GM12875 (cell line): ENCODE data around the gene MCM8.
"Not testable (repeated sequence)": the region's sequence is repeated elsewhere in the genome, so short reads cannot be mapped to it uniquely, and the experiment has no call there.

Experiments used
- H3K4me3 ChIP-seq: one replicate; pipeline ENCODE4 v1.5.1; 2011; ENCODE audit warnings: low read depth, low read length, control low read depth
- TF ChIP-seq, protein P1 (sequence below): IDR thresholded peaks from 2 replicates; pipeline ENCODE4 v1.5.1; 2011; ENCODE audit warnings: low read depth, mild to moderate bottlenecking, control low read depth, inconsistent platforms, low read length, moderate library complexity, borderline replicate concordance; ENCODE audit not compliant: insufficient read depth

MCM8 gene

DNA sequence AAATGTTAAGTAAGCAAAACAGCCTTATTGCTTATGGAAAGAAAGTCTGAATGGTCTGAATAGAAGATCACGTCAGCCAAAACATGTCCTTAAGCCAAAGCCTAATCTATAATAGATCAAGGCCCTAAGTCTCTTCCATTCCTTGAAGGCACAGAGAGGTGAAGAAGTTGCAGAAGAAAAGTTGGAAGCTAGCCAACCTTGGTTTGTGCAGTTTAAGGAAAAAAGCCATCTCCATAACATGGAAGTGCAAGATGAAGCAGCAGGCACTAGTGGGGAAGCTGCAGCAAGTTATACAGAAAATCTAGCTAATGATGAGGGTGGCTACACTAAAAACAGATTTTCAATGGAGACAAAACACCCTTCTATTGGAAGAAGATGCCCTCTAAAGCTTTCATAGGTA, 74.3 kb downstream of the MCM8 start:
- TF ChIP-seq, protein P1, sequence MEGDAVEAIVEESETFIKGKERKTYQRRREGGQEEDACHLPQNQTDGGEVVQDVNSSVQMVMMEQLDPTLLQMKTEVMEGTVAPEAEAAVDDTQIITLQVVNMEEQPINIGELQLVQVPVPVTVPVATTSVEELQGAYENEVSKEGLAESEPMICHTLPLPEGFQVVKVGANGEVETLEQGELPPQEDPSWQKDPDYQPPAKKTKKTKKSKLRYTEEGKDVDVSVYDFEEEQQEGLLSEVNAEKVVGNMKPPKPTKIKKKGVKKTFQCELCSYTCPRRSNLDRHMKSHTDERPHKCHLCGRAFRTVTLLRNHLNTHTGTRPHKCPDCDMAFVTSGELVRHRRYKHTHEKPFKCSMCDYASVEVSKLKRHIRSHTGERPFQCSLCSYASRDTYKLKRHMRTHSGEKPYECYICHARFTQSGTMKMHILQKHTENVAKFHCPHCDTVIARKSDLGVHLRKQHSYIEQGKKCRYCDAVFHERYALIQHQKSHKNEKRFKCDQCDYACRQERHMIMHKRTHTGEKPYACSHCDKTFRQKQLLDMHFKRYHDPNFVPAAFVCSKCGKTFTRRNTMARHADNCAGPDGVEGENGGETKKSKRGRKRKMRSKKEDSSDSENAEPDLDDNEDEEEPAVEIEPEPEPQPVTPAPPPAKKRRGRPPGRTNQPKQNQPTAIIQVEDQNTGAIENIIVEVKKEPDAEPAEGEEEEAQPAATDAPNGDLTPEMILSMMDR: no peak
- H3K4me3 ChIP-seq: no peak overlapping the region

DNA sequence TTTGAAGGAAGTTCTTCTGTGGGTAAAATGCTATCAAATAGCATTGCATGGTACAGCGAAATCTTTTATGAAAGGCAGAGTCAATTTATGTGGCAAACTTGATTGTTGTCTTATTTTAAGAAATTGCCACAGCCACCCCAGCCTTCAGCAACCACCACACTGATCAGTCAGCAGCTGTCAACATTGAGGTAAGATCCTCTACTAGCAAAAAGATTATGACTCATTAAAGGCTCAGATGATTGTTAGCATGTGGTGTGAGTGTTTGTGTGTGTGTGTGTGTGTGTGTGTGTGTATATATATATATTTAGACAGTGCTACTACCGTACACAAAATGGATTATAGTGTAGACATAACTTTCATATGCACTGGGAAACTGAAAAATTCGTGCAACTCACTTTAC, 75.6 kb downstream of the MCM8 start:
- TF ChIP-seq, protein P1: no peak
- H3K4me3 ChIP-seq: no peak overlapping the region

DNA sequence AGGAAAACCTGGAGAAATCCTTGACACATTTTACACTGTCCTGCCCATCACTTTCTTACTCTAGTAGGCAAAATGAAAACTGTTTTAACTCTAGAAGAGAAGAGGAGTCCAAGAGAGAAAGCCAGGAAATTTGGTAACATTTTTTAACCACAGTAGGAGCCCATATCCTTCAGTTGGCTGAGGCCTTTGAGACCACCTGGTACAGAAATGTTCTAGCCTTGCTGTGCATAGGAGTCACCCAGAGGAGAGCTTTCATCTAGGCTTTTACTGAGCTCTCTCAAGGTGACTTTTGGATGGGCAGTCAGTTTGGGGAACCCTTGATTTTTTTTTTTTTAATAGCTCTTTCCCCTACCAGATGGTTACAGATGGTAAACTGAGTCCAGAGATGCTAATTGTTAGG, 78.4 kb downstream of the MCM8 start:
- no peak overlapping the region for H3K4me3 ChIP-seq
- TF ChIP-seq, protein P1: no peak

- TF ChIP-seq, protein P1: no peak
- H3K4me3 ChIP-seq: no peak overlapping the region
These were observed 79.1 kb downstream of the MCM8 start for GRCh38 chr20:6029538-6029937.

DNA sequence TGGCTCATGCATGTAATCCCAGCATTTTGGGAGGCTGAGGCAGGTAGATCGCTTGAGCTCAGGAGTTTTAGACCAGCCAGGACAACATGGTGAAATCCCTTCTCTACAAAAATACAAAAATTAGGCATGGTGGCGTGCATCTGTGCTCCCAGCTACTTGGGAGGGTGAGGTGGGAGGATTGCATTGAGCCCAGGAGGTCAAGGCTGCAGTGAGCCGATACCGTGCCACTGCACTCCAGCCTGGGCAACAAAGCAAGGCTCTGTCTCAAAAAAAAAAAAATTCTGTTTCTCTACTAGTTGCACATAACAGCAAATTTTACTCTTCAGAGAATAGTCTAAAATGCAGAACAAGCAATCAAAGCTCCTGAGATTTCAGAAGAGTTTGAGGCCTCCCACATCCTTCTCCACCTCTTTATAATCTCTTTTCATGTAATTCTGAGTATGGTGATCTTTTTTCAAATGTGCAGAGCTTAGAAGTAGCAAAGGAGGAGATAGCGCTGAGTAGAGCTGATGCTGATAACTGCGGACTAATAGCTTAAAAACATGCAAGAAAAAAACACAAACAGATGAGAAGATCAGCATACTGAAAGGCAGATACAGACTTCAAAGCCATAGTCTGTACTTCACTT, 80.1 kb downstream of the MCM8 start:
- H3K4me3 ChIP-seq: no peak overlapping the region
- TF ChIP-seq, protein P1: no peak

- not testable (repeated sequence) for H3K4me3 ChIP-seq
These were observed 82.5 kb downstream of the MCM8 start for GRCh38 chr20:6032907-6033306.

GRCh38 chr20:6034134-6034969, 83.9 kb downstream of the MCM8 start:
- no peak overlapping the region for H3K4me3 ChIP-seq

More at GRCh38 chr20:6034134-6034969, 83.9 kb downstream of the MCM8 start:
- TF ChIP-seq, protein P1: no peak
